Tibial artery (tissue), 4 donors: ENCODE data around the gene RABGAP1.

Source experiments
- DNase-seq, 2 donors: peaks; one replicate each; pipeline ENCODE4 v3.0.0-alpha.2; 2019
- H3K27ac ChIP-seq, 2 donors: fragments of 200-600 bp; sonication (generic) in 1 of 2; 1 replicate in 1 of 2; 2 replicates in 1 of 2; pipeline ENCODE4 v1.5.1; 2018 to 2019; ENCODE audit warnings: mild to moderate bottlenecking in 1 of 2
- H3K27me3 ChIP-seq, 2 donors: fragments of 200-600 bp; sonication (generic) in 1 of 2; one replicate each; pipeline versions ENCODE4 v1.5.1 to v1.6.0; 2016 to 2019
- H3K36me3 ChIP-seq, 3 donors: fragments of 200-600 bp; sonication (generic) in 2 of 3; one replicate each; pipeline ENCODE4 v1.5.1; 2016 to 2019; ENCODE audit warnings: mild to moderate bottlenecking in 2 of 3
- H3K4me1 ChIP-seq, 4 donors: fragments of 200-600 bp; sonication (generic) in 2 of 4; 1 replicate in 3 of 4; 2 replicates in 1 of 4; pipeline ENCODE4 v1.5.1; 2016 to 2019
- H3K4me3 ChIP-seq, 2 donors: fragments of 200-600 bp; sonication (generic) in 1 of 2; 1 replicate in 1 of 2; 2 replicates in 1 of 2; pipeline ENCODE4 v1.5.1; 2018 to 2019; ENCODE audit warnings: mild to moderate bottlenecking in 2 of 2
- H3K9me3 ChIP-seq, 3 donors: fragments of 200-600 bp; sonication (generic) in 1 of 3; one replicate each; pipeline ENCODE4 v1.5.1; 2016 to 2019
- CTCF ChIP-seq, 2 experiments: fragments of 200-600 bp in 1 of 2; fragments of 450-650 bp in 1 of 2; IDR thresholded peaks; one replicate each; pipeline ENCODE4 v1.5.1; 2017 to 2019; ENCODE audit warnings: antibody characterized with exemption in 2 of 2, mild to moderate bottlenecking in 1 of 2, moderate library complexity in 1 of 2
- intact Hi-C: fragments of 100-400 bp; cut with DNase I; formaldehyde crosslinking; loops from one replicate; pipeline ENCODE4 v1.15.0; 2023; ENCODE audit warnings: low total_unique reads

Gene RABGAP1

GRCh38 chr9:123099042-123099441 is 158.2 kb downstream of the RABGAP1 start:
- DNase-seq: no peak
- no peaks in the 10 kb centered on the region for H3K27me3 ChIP-seq
- H3K9me3 ChIP-seq: no peaks in the 10 kb centered on the region
- H3K36me3 ChIP-seq: peaks cover 84 to 90% (median 90%) of the 10 kb centered on the region in 3 donors
- H3K27ac ChIP-seq: no peak overlapping the region
- H3K4me1 ChIP-seq: peaks cover 0 to 7% (median 2%) of the 10 kb centered on the region in 4 donors
- no peak for TF ChIP-seq CTCF (IDR thresholded peaks at IDR 0.05)
- no peak overlapping the region for H3K4me3 ChIP-seq
- intact Hi-C loops: no loop called here

GRCh38 chr9:123099548-123099947 is 158.7 kb downstream of the RABGAP1 start:
- H3K36me3 ChIP-seq: peaks cover 87 to 91% (median 90%) of the 10 kb centered on the region in 3 donors
- intact Hi-C loops: no loop called here
- DNase-seq: no peak

DNA sequence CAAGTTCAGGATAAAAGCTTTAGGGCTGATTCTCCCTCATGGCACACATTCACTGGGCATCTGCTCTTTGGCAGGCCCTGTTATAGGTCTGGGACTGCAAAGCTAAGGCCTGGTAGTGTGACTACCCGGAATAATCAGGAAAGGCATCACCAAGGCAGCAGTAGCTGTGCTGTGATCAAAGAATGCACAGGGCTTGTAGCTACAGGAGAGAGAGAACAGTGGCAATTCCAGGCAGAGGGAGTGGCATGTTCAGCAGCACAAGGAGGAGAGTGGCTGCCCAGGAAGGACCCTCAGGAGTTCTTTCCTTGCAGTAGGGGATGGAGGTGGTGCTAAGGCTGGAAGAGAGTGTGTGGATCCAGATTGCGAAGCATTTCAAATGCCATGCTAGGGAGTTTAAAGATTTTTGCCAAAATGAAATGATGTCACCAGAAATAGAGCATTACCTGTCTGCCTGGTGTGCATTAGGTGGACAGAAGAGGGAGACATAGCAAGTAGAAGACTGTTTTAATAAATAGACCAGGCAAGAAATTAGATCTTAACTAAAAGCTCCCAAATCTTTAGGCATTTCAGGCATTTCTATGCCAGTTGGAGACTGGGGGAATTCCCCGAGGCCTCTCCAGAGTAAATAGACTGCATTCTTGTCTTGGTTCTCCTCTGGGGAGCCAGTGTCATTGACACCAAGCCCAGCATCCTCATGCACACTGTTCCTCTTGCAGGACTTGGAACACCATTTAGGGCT is 161.7 kb downstream of the RABGAP1 start:
- Histone ChIP-seq H3K27ac (no peak overlapping the region), H3K27me3 (no peaks in the 10 kb centered on the region)
- TF ChIP-seq CTCF (IDR thresholded peaks at IDR 0.05): no peak

More at GRCh38 chr9:123099548-123099947, 158.7 kb downstream of the RABGAP1 start:
- no peak overlapping the region for H3K27ac ChIP-seq
- peaks cover 0 to 7% (median 2%) of the 10 kb centered on the region in 4 donors for H3K4me1 ChIP-seq
- TF ChIP-seq CTCF (IDR thresholded peaks at IDR 0.05): no peak
- no peaks in the 10 kb centered on the region for H3K9me3 ChIP-seq
- no peak overlapping the region for H3K4me3 ChIP-seq
- no peaks in the 10 kb centered on the region for H3K27me3 ChIP-seq

DNA sequence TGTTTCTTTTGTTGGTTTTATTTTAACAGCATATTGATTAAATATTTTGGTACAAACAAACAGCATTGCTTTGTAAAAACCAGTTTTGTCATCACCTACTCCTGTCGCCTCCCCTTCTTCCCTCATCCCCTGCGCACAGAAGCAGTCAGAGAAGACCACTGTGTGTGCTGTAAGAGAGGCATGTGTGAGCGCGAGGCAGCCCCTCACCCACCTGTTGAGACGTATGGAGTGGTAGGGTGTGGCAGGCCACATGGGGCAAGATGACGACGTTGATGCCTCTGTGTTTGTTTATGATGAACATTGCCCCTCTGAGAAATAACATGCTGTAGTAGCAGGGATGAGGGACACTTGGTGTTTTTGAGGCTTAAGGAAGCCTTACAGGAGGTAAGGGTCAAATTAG is 164.0 kb downstream of the RABGAP1 start:
- Histone ChIP-seq H3K4me3 (no peak overlapping the region), H3K27ac (no peak overlapping the region), H3K4me1 (no peaks in the 10 kb centered on the region), H3K36me3 (peaks cover 89 to 97% (median 94%) of the 10 kb centered on the region in 3 donors), H3K9me3 (no peaks in the 10 kb centered on the region), H3K27me3 (no peaks in the 10 kb centered on the region)
- intact Hi-C loops: no loop called here
- TF ChIP-seq CTCF (IDR thresholded peaks at IDR 0.05): no peak
- DNase-seq: no peak

More for the DNA sequence above, 161.7 kb downstream of the RABGAP1 start:
- Histone ChIP-seq H3K36me3 (peaks cover 91 to 97% (median 95%) of the 10 kb centered on the region in 3 donors), H3K4me3 (no peak overlapping the region), H3K4me1 (peaks cover 0 to 4% (median 0%) of the 10 kb centered on the region in 4 donors), H3K9me3 (no peaks in the 10 kb centered on the region)
- intact Hi-C loops: no loop called here
- DNase-seq: no peak

- Histone ChIP-seq H3K9me3 (no peaks in the 10 kb centered on the region), H3K4me1 (no peaks in the 10 kb centered on the region), H3K27me3 (no peaks in the 10 kb centered on the region), H3K4me3 (no peak overlapping the region), H3K27ac (no peak overlapping the region), H3K36me3 (peaks cover 84 to 97% (median 92%) of the 10 kb centered on the region in 3 donors)
- DNase-seq: no peak
- no peak for TF ChIP-seq CTCF (IDR thresholded peaks at IDR 0.05)
- intact Hi-C loops: no loop called here
These were observed 164.7 kb downstream of the RABGAP1 start for GRCh38 chr9:123105490-123105889.
